CD8-positive, alpha-beta memory T cell (primary cell): ENCODE data around the gene SNX7. TPM values are rescaled to one million over a fixed set of nuclear protein-coding genes. Genes with fewer than 3 reads are reported as not detected.
A peak's percentile ranks its signal among the peaks of the same experiment; 100 is the strongest.

Experiments used
- CTCF ChIA-PET: fragments of 350-600 bp; sonication (Branson Sonifier 250); formaldehyde crosslinking; loops from one replicate; lab custom pipeline; 2021; ENCODE audit warnings: antibody characterized with exemption; lab: Charles Lee
- POLR2A ChIA-PET: fragments of 350-600 bp; sonication (Branson Sonifier 250); formaldehyde crosslinking; loops from one replicate; lab custom pipeline; 2021; ENCODE audit warnings: antibody characterized with exemption; lab: Charles Lee
- DNase-seq, 5 donors: peaks; one replicate each; pipeline versions ENCODE4 v3.0.0 to v3.0.0-alpha.2; 2020 to 2022; ENCODE audit warnings: mixed read lengths in 1 of 5
- H3K27ac ChIP-seq: one replicate; pipeline ENCODE4 v1.7.0; 2013; ENCODE audit warnings: low read depth, mild to moderate bottlenecking, low read length, moderate library complexity
- H3K27me3 ChIP-seq: 2 replicates; pipeline ENCODE4 v1.7.0; 2013; ENCODE audit warnings: low read length, mild to moderate bottlenecking; ENCODE audit not compliant: insufficient read depth, poor library complexity, severe bottlenecking
- H3K36me3 ChIP-seq: 2 replicates; pipeline ENCODE4 v1.7.0; 2013; ENCODE audit warnings: mild to moderate bottlenecking, low read length, moderate library complexity; ENCODE audit not compliant: insufficient read depth
- H3K4me1 ChIP-seq: 2 replicates; pipeline ENCODE4 v1.7.0; 2013; ENCODE audit warnings: mild to moderate bottlenecking, low read length, moderate library complexity; ENCODE audit not compliant: insufficient read depth
- H3K4me3 ChIP-seq: 2 replicates; pipeline ENCODE4 v1.7.0; 2013; ENCODE audit warnings: mild to moderate bottlenecking, low read length
- H3K9me3 ChIP-seq: 2 replicates; pipeline ENCODE4 v1.7.0; 2013; ENCODE audit warnings: mild to moderate bottlenecking, low read length
- H3K27ac Mint-ChIP-seq, 8 donors: one replicate each; pipeline ENCODE4 v1.8.0; 2020 to 2021; ENCODE audit warnings: mixed read lengths in 8 of 8, mild to moderate bottlenecking in 6 of 8, inconsistent platforms in 3 of 8, moderate library complexity in 3 of 8
- H3K27me3 Mint-ChIP-seq, 2 donors: one replicate each; pipeline ENCODE4 v1.8.0; 2020 to 2021; ENCODE audit warnings: mixed read lengths in 2 of 2, mild to moderate bottlenecking in 1 of 2, moderate library complexity in 1 of 2
- H3K36me3 Mint-ChIP-seq, 3 donors: one replicate each; pipeline ENCODE4 v1.8.0; 2020 to 2021; ENCODE audit warnings: mixed read lengths in 3 of 3, inconsistent platforms in 1 of 3, mild to moderate bottlenecking in 1 of 3
- H3K4me1 Mint-ChIP-seq, 3 donors: one replicate each; pipeline ENCODE4 v1.8.0; 2020 to 2021; ENCODE audit warnings: mixed read lengths in 3 of 3, inconsistent platforms in 1 of 3, mild to moderate bottlenecking in 1 of 3
- H3K4me3 Mint-ChIP-seq, 7 donors: one replicate each; pipeline ENCODE4 v1.8.0; 2020 to 2021; ENCODE audit warnings: mixed read lengths in 7 of 7, mild to moderate bottlenecking in 6 of 7, moderate library complexity in 4 of 7, inconsistent platforms in 2 of 7
- H3K9me3 Mint-ChIP-seq, 5 donors: one replicate each; pipeline ENCODE4 v1.8.0; 2020 to 2022; ENCODE audit warnings: mixed read lengths in 5 of 5, mild to moderate bottlenecking in 3 of 5, moderate library complexity in 2 of 5, inconsistent platforms in 1 of 5
- polyA plus RNA-seq: library from polyadenylated mRNA; unstranded; fragments of 300-500 nt; fragmentation: Illumina TruSeq; gene quantifications from one replicate; pipeline ENCODE4 v1.2.3, GENCODE V29; 2021
- total RNA-seq, 2 experiments: library from RNA; stranded (reverse); gene quantifications; one replicate each; pipeline ENCODE4 v1.2.3, GENCODE V29; 2021

The SNX7 gene
- total and polyA plus RNA-seq, 3 experiments from 2014 or later, result 0.11 to 1.3 TPM; not detected in 1

DNA sequence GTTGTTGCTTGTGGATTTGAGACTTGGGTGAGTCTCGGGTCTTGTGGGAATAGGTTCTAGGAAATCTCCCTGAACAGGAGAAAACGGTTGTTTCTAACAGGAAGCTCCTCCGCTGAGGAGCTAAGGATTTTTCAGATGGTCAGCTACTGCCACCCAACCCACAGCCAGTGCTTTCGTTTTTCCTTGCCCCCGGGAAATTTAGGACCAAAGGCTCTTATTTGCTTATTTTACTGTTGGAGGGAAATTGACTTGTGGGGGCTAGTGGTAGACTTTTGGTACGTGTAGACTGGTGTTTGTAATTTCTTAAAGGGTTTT is 792 bp downstream of the SNX7 start:
- ChIA-PET CTCF (no interaction called here), POLR2A (no interaction called here)
- Mint-ChIP-seq H3K4me1 (peaks cover 16 to 19% (median 18%) of the 10 kb centered on the region in 3 donors), H3K27me3 (peaks cover 31 to 50% of the 10 kb centered on the region in 2 donors), H3K27ac (peak overlapping the region in 1 of 8 donors; percentile 81), H3K9me3 (peaks cover 0 to 5% (median 0%) of the 10 kb centered on the region in 5 donors), H3K36me3 (no peaks in the 10 kb centered on the region), H3K4me3 (peak overlapping the region; percentile 64 to 88 (median 84))
- Histone ChIP-seq H3K9me3 (no peaks in the 10 kb centered on the region), H3K27me3 (peaks cover 4% of the 10 kb centered on the region), H3K36me3 (no peaks in the 10 kb centered on the region), H3K4me1 (peaks cover 5% of the 10 kb centered on the region), H3K27ac (no peak overlapping the region), H3K4me3 (peak overlapping the region; percentile 45)
- no peak for DNase-seq

DNA sequence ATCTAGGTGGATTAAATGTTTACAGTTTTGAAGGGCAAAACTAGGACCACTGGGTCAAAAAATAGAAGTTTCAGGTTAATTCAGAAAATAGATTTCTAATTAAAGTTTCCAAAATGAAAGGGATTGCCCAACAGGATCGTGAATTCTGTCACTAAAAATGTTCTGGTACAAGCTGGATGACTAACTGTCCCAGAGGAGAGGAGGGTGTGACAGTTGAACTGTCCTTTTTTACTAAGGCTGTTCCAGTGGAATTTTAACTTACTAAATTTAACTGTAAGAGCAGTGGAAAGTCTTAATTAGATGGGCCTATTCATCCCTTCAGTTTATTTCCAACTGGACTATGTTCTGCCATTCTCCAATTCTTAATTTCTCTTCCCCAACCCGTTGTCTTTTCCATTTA is 7.2 kb downstream of the SNX7 start:
- H3K9me3 ChIP-seq, result no peaks in the 10 kb centered on the region
- H3K4me1 ChIP-seq, result no peaks in the 10 kb centered on the region
- no peaks in the 10 kb centered on the region for H3K36me3 ChIP-seq
- H3K27ac Mint-ChIP-seq, result no peak overlapping the region
- H3K36me3 Mint-ChIP-seq, result no peaks in the 10 kb centered on the region
- POLR2A ChIA-PET, result no interaction called here
- peaks cover 0 to 3% (median 0%) of the 10 kb centered on the region in 5 donors for H3K9me3 Mint-ChIP-seq
- H3K27ac ChIP-seq, result no peak overlapping the region
- no peaks in the 10 kb centered on the region for H3K4me1 Mint-ChIP-seq
- peaks cover 8 to 19% of the 10 kb centered on the region in 2 donors for H3K27me3 Mint-ChIP-seq
- DNase-seq, result no peak
- CTCF ChIA-PET, result no interaction called here
- H3K27me3 ChIP-seq, result no peaks in the 10 kb centered on the region
- no peak overlapping the region for H3K4me3 Mint-ChIP-seq
- H3K4me3 ChIP-seq, result no peak overlapping the region

DNA sequence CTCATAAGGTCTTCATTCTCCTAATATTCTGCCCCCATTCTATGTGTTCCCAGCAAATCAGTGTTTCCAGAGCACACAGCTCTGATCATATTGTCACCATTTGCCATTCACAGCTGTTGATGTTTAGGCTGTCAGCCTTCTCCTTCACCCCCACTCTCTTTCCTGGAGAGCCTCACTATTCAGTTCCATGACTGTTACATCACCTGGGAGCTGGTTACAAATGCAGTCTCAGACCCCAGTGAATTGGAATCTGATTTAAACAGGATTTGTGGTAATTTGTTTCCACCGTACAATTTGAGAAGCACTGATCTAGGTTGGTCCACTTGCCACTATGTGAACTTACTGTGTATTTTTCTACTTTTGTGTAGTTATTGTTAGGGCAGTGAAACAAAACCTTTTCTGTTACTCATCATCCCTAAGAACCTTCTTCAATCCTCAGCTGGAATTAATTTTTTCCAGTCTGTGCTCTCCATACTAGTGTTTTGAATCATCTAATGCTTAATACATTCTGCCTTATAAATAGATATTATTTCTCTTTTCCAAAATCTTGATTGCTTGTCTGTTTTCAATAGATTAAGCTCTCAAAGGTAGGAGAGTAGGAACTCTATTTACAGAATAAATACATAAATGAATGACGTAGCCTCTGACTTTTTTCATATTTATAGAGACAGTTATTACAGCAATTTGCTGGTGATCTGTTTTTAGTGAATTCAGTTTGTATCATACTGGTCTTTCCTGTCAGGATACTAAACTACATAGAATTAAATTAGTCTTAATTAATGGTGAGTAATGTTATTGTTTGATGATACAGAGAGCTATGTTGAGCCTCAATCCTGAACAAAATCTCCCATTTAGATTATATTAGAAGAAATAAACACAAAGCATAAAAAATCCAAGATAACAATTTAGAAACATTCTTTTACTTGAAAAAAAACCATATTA is 8.1 kb downstream of the SNX7 start:
- no peaks in the 10 kb centered on the region for H3K27me3 ChIP-seq
- Mint-ChIP-seq H3K9me3 (no peaks in the 10 kb centered on the region), H3K36me3 (no peaks in the 10 kb centered on the region), H3K27me3 (peaks cover 2 to 14% of the 10 kb centered on the region in 2 donors), H3K4me3 (no peak overlapping the region), H3K4me1 (no peaks in the 10 kb centered on the region), H3K27ac (no peak overlapping the region)
- no peak overlapping the region for H3K4me3 ChIP-seq
- H3K4me1 ChIP-seq, result no peaks in the 10 kb centered on the region
- no peak overlapping the region for H3K27ac ChIP-seq
- DNase-seq, result no peak
- ChIA-PET CTCF (no interaction called here), POLR2A (no interaction called here)
- H3K9me3 ChIP-seq, result no peaks in the 10 kb centered on the region
- H3K36me3 ChIP-seq, result no peaks in the 10 kb centered on the region

DNA sequence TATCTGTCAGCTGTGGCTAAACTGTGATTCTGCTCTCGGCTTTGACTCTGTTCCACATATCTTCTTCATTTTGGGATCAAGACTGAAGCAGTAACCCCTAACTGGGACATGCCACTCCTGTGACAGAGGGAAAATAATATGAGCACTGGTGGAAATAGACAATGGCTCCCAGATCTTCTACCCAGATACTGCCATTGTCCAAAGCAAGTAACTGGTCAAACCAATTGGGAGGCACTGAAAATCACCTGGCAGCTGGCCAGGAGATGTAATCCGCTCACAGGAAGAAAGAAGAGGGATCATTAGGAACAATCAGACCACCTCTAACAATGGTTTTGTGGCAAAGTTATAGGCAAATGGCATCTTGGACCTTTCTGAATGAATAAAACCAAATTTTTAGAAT is 10.7 kb downstream of the SNX7 start:
- H3K27me3 ChIP-seq, result no peaks in the 10 kb centered on the region
- no peak overlapping the region for H3K27ac ChIP-seq
- Mint-ChIP-seq H3K9me3 (no peaks in the 10 kb centered on the region), H3K36me3 (no peaks in the 10 kb centered on the region), H3K4me1 (no peaks in the 10 kb centered on the region), H3K4me3 (no peak overlapping the region), H3K27me3 (peaks cover 1 to 6% of the 10 kb centered on the region in 2 donors), H3K27ac (no peak overlapping the region)
- CTCF ChIA-PET, result no interaction called here
- no peaks in the 10 kb centered on the region for H3K9me3 ChIP-seq
- DNase-seq, result no peak
- POLR2A ChIA-PET, result no interaction called here
- no peaks in the 10 kb centered on the region for H3K4me1 ChIP-seq
- H3K36me3 ChIP-seq, result no peaks in the 10 kb centered on the region
- H3K4me3 ChIP-seq, result no peak overlapping the region

DNA sequence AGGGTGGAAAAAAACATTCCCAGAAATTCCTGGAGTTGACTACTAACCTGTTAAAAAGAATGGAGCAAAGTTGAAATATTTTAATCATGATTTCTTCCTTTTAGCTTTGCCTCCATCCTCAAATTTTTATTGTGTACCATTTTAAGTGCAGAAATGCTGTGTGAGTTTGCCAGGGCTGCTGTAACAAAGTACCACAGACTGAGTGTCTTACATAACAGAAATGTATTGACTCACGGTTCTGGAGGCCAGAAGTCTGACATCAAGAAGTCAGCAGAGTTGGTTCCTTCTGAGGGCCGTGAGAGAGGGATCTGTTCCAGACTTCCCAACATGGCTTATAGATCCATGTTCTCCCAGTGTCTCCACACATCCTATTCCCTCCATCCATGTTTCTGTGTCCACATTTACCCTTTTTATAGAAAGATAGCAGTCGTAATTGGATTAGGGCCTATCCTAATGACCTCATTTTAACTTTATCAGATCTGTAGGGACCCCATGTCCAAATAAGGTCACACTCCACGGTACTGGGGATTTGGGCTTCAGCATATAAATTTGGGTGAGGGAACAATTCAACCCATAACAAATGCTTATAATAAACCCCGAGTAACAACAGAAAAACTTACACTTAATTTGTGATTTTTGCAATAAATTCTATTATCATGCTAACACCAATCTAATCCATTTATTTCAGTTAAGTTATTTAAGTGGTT is 12.7 kb downstream of the SNX7 start:
- ChIA-PET POLR2A (no interaction called here), CTCF (no interaction called here)
- no peak for DNase-seq
- no peak overlapping the region for H3K4me3 ChIP-seq
- Mint-ChIP-seq H3K4me3 (no peak overlapping the region), H3K4me1 (no peaks in the 10 kb centered on the region), H3K27ac (no peak overlapping the region), H3K9me3 (peaks cover 0 to 2% (median 0%) of the 10 kb centered on the region in 5 donors), H3K36me3 (no peaks in the 10 kb centered on the region), H3K27me3 (peaks cover 3 to 4% of the 10 kb centered on the region in 2 donors)
- H3K4me1 ChIP-seq, result no peaks in the 10 kb centered on the region
- no peak overlapping the region for H3K27ac ChIP-seq
- H3K9me3 ChIP-seq, result no peaks in the 10 kb centered on the region
- H3K27me3 ChIP-seq, result no peaks in the 10 kb centered on the region
- H3K36me3 ChIP-seq, result no peaks in the 10 kb centered on the region

DNA sequence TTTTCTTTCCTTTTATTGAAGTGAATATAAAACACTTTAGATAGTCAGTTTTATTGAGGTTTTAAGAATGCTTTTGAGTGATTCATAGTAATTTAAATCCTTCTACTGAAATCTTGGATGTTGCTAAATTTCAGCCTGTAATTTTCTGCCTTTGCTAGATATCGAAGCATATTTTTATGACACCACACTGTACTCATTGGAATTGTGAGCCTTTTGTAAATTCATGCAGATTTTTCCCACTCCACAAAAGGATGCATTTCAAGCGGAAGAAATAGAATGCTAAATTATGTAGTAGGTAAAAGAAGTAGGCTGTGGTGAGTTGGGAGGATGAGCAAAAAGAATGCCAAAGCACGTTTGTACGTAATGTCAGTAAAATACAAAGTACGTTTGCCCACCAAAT is 13.8 kb downstream of the SNX7 start:
- Mint-ChIP-seq H3K27me3 (peaks cover 3 to 4% of the 10 kb centered on the region in 2 donors), H3K9me3 (peaks cover 0 to 2% (median 0%) of the 10 kb centered on the region in 5 donors), H3K36me3 (no peaks in the 10 kb centered on the region), H3K4me3 (no peak overlapping the region), H3K4me1 (no peaks in the 10 kb centered on the region), H3K27ac (no peak overlapping the region)
- Histone ChIP-seq H3K4me1 (no peaks in the 10 kb centered on the region), H3K27me3 (no peaks in the 10 kb centered on the region), H3K27ac (no peak overlapping the region), H3K9me3 (no peaks in the 10 kb centered on the region), H3K36me3 (no peaks in the 10 kb centered on the region), H3K4me3 (no peak overlapping the region)
- CTCF ChIA-PET, result no interaction called here
- no peak for DNase-seq
- POLR2A ChIA-PET, result no interaction called here

DNA sequence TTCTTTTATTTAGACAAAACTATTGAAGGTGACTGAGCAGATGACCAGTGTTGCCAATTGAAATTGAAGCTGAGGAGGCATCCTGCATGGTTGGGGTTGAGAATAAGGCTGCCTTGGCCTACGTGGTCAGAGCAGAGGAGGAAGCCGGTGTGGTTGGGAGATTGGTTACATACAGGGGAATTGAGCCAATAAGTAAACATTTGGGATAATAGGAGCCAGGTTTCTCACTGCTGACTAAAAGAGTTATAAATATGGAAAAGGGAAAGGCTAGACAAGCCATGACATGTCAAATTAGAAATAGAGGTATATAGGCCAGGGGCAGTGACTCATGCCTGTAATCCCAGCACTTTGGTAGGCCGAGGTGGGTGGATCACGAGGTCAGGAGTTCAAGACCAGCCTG is 15.8 kb downstream of the SNX7 start:
- Mint-ChIP-seq H3K36me3 (no peaks in the 10 kb centered on the region), H3K27me3 (peaks cover 3 to 4% of the 10 kb centered on the region in 2 donors), H3K9me3 (peaks cover 0 to 2% (median 0%) of the 10 kb centered on the region in 5 donors), H3K27ac (no peak overlapping the region), H3K4me3 (no peak overlapping the region), H3K4me1 (no peaks in the 10 kb centered on the region)
- H3K9me3 ChIP-seq, result no peaks in the 10 kb centered on the region
- no peak overlapping the region for H3K27ac ChIP-seq
- no peaks in the 10 kb centered on the region for H3K4me1 ChIP-seq
- no peak overlapping the region for H3K4me3 ChIP-seq
- H3K27me3 ChIP-seq, result no peaks in the 10 kb centered on the region
- H3K36me3 ChIP-seq, result no peaks in the 10 kb centered on the region
- ChIA-PET CTCF (interaction anchor here (0.6 kb wide), 1 partner anchor 270 kb away, joined by 3 read pairs; no protein-coding TSS in a partner anchor), POLR2A (no interaction called here)
- DNase-seq, result no peak

DNA sequence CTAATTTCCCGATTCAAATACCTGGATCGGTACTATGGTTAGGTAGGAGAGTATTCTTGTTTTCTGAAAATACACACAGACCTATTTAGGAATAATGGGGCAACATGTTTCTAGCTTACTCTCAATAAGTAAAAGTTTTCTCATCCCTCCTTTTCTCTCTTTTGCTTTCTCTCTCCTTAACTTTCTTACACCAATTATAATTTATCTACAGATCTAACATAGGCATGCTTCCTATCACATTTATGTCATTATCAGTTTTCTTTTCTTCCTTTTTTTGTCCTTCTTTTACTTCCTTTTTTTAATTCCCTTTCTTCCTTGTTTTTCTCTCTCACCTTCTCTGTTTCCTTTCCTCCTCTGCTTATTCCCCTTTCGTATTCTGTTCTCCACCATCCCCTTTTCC is 20.3 kb downstream of the SNX7 start:
- Mint-ChIP-seq H3K36me3 (no peaks in the 10 kb centered on the region), H3K27me3 (peaks cover 0 to 4% of the 10 kb centered on the region in 2 donors), H3K27ac (no peak overlapping the region), H3K4me1 (no peaks in the 10 kb centered on the region), H3K4me3 (no peak overlapping the region), H3K9me3 (peaks cover 0 to 2% (median 0%) of the 10 kb centered on the region in 5 donors)
- CTCF ChIA-PET, result no interaction called here
- Histone ChIP-seq H3K4me1 (no peaks in the 10 kb centered on the region), H3K27ac (no peak overlapping the region), H3K4me3 (no peak overlapping the region), H3K9me3 (no peaks in the 10 kb centered on the region), H3K27me3 (no peaks in the 10 kb centered on the region), H3K36me3 (no peaks in the 10 kb centered on the region)
- no peak for DNase-seq
- POLR2A ChIA-PET, result no interaction called here
